GM12873 (cell line): ENCODE measurements around the gene RAPGEF3.

Source experiments
- TF ChIP-seq, protein P1 (sequence below): IDR thresholded peaks from 2 replicates; pipeline ENCODE4 v1.5.1; 2012; ENCODE audit warnings: low read depth, mild to moderate bottlenecking, moderate library complexity, low read length, control low read depth; ENCODE audit not compliant: insufficient read depth; ENCODE audit errors: missing control alignments

RAPGEF3 gene

DNA sequence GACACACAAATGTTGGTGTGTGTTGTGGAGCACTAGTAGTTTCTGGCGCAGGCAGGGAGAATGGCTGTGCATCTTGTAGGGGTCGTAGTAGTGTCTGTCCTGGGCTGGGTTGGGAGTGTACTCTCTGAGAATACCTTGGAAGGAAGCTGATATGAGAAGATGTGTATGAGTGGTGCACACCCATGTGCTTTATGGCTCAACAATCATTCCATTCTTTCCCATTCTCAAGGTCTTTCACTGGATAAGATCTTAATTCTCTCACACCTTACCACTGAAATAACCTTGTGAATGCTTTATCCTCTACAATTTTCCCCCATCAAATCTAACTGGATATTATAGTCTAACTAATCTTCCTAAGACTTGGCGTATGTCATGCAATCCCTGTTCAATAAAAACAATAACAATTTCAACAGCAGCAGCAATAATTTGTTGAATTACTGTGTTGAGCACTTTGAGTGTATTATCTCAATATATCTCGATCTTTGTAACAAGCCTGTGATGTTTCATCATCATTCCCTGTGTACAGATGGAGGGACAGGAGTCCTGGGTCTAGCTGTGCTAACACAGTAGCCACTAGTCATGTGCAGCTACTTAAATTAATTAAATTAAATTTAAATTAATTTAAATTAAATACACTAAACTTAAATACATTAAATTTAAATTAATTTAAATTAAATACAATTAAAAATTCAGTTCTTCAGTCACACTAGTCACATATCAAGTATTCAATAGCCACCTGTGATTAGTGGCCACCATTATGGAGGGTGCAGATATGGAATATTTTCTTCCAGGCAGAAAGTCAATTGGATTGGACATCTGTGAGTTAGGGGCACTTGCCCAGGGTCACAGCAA is 10.8 kb upstream of the RAPGEF3 start:
- TF ChIP-seq, protein P1, sequence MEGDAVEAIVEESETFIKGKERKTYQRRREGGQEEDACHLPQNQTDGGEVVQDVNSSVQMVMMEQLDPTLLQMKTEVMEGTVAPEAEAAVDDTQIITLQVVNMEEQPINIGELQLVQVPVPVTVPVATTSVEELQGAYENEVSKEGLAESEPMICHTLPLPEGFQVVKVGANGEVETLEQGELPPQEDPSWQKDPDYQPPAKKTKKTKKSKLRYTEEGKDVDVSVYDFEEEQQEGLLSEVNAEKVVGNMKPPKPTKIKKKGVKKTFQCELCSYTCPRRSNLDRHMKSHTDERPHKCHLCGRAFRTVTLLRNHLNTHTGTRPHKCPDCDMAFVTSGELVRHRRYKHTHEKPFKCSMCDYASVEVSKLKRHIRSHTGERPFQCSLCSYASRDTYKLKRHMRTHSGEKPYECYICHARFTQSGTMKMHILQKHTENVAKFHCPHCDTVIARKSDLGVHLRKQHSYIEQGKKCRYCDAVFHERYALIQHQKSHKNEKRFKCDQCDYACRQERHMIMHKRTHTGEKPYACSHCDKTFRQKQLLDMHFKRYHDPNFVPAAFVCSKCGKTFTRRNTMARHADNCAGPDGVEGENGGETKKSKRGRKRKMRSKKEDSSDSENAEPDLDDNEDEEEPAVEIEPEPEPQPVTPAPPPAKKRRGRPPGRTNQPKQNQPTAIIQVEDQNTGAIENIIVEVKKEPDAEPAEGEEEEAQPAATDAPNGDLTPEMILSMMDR, result no peak

DNA sequence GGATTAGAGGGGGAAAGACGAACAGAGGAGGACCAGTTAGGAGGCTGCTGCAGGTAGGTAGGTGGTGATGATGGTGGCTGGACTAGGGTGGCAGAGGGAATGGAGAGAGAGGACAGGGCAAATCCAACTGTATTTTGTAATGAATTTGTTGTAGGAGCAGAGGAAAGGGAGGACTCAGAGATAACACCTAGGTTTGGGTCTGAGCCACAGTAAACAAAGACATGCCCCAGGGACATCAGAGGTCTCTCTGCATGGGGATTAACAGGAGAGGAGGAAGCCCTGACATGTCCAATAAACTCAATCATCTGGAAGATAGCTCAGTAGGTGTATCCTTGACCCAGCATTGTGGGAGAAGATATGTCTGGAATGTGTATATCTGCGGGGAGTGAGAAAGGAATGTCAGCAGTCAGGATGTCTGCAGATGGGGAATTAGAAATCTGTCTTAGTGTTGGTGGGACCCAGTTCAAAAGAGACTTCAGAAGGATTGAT is 9.7 kb upstream of the RAPGEF3 start:
- TF ChIP-seq, protein P1, result no peak

DNA sequence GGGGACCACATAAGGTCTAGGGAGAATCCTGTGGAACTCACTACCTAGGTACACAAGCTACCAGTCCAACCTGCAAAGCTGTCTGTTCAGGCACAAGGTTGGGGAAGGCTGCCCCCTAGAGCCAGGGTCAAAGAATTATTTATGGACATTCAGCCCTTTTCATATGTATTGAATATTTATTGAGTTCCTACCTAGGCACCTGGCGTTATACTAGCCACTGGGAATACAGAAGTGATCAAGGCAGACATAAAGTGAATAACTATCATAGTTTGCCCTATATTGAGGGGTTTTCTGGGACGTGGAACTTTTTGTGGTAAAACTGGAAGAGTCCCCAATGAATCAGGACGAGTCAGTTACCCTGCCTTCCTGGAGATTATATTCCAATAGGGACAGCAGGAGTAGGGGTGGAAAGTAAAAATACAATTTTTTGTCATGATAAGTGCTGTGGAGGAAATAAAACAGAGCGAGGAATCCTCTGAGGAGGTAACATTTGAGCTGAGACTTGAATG is 8.6 kb upstream of the RAPGEF3 start:
- TF ChIP-seq, protein P1, result peak; percentile 77

DNA sequence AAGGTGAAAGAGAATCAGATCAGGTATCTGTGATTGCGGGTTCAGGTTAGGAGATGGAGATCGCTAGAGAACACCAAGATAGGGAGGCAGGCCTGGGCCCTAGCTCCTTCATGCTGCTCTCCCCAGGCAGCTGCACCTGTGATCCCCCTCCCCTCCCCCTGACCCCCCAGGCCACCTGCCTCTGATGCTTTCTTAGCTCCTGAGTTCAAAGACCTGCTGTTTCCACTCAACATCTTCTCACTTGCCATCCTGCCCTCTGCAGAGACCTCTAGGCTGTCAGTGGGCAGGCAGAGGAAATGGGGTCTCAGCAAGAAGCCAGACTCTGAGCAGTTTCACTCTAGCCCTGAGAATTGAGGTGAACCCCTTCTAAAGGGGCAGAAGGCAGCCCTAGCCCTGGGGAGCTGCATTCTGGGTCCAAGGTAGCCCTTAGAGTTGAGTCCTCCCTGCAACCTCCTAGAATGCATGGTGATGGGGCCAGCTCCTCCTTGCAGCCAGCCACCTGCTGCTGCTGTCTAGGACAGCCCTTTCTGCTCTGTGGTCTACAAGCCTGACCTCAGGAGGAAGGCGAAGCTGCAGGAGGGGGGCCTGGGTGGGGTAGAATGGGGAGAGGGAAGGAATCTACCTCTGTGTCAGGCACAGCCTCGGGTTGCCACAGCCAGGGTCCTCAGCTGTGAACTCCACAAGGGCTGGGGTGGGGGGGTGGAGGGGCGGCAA is 8.0 kb upstream of the RAPGEF3 start:
- TF ChIP-seq, protein P1, result no peak

DNA sequence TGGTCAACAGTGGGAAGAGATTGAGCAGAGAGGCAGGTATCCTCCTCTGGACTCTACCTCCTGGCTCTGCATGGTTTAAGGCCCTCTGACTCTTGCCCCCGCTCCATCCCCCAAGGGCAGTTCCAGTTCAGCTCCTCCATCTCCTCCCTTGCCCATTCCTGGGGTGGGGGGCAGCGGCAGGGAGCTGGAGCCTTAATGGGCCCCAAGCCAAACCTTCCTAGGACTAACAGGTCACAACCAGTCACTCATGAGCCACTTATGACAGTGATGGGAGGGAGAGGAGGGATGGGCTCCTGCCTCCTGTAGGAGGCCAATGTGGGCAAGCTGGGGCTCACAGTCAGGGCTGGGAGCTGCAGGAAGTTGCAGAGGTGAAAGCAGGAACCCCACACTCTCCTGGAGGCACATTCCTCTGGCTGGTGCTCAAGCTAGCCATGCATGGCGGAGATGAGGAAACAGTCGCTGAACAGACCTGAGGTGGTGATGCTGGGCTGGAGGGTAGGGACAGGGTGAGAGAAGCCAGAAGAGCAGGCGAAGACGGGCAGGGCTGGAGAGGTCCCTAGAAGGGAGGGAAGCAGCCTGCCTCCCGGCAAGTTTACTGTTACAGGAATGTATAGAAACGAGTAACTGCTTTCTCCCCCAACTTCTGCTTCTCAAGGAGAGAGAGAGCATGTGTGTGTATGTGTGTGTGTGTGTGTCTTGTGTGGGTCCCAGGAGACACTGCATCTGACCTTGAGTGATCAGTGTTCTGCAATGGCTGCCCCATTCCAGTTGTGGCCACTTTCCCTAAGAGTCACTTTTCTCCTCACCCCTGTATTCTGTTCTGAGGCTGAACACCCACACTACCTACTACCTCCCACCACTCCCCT is 5.0 kb upstream of the RAPGEF3 start:
- TF ChIP-seq, protein P1, result no peak

DNA sequence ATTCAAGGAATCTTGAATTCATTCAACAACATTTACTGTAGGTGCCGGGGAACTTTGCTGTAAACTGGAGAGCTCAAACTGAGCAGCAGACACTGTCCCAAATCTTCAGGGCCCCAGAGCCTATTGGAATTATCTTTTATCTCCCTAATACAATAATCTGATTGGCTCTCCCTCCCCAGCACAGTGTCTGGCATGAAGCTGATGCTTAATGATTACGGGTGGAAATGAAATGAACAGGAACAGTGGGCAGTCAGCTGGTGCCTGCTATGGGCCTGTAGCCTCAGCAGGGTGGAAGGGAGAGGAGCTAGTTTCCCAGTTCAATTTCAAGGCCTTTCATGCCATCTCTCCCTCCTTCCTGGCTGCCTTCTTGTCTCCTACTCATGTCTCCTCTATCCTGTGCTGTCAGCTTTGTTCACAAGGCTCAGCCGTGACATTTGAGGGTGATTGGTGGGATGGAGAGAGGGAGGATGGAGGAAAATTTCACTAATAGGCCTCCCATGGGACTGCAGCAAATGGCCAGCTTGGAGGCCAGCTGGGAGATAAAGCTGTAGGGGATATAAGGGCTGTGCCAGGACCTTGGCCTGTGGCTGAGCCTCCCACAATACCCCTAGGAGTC is 4.3 kb upstream of the RAPGEF3 start:
- TF ChIP-seq, protein P1, result no peak
